ENCODE data around the gene ARVCF. TPM values are rescaled to one million over a fixed set of nuclear protein-coding genes. Genes with fewer than 3 reads are reported as not detected.

The ARVCF gene
- total and polyA plus RNA-seq, 2 of the 8 experiments (the other 6 are each of a cell fraction or from before 2014, with no cell fraction given), result 31.0 to 43.2 TPM

- TF ChIP-seq MAX (IDR thresholded peaks at IDR 0.05) (peak; percentile 60; the same call in 1 of the 2 replicates), FOSL1 (IDR thresholded peaks at IDR 0.05; ENCODE audit: insufficient read depth, low read depth, low read length) (no peak), SP4 (IDR thresholded peaks at IDR 0.05; ENCODE audit: low read length) (no peak)
Observed at GRCh38 chr22:19970479-19971275, 45.9 kb downstream of the ARVCF start (continued).
